ENCODE measurements around the gene CAVIN3.

- TF ChIP-seq ZNF551 (CRISPR knock-in tag; IDR thresholded peaks at IDR 0.05) (no peak), NBN (IDR thresholded peaks at IDR 0.05; ENCODE audit: low read depth) (no peak), FOXK2 (conservative IDR thresholded peaks at IDR 0.05 in 1 of 2, IDR thresholded peaks at IDR 0.05 in 1 of 2; ENCODE audit: low read depth in 2 of 2) (no peak), ZBTB8A (IDR thresholded peaks at IDR 0.05; ENCODE audit: partially characterized antibody) (no peak), ELF4 (CRISPR knock-in tag; IDR thresholded peaks at IDR 0.05) (no peak), ZNF274 (IDR thresholded peaks at IDR 0.05; ENCODE audit: borderline replicate concordance, low read depth, low read length) (no peak), IRF2 (CRISPR knock-in tag; IDR thresholded peaks at IDR 0.05) (no peak), TCF7L2 (IDR thresholded peaks at IDR 0.05; ENCODE audit: low read depth, low read length) (no peak), SRF (CRISPR knock-in tag; IDR thresholded peaks at IDR 0.05) (no peak)
Observed at GRCh38 chr11:6303661-6304060, 16.6 kb downstream of the CAVIN3 start.

Measured in K562 (cell line).